Measurements from ENCODE around the gene CHCHD2.

DNA sequence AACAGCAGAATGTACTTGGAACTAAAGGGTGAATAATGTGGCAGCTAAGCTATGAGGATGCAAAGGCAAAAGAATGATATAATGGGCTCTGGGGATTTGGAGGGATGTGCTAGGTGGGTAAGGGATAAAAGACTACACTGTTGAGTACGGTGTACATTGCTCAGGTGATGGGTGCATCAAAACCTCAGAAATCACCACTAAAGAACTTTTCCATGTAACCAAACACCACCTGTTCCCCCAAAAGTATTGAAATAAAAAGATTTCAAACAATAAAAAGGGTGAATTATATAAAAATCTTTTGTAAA is 1.6 kb upstream of the CHCHD2 start:
- TF ChIP-seq, protein P1, sequence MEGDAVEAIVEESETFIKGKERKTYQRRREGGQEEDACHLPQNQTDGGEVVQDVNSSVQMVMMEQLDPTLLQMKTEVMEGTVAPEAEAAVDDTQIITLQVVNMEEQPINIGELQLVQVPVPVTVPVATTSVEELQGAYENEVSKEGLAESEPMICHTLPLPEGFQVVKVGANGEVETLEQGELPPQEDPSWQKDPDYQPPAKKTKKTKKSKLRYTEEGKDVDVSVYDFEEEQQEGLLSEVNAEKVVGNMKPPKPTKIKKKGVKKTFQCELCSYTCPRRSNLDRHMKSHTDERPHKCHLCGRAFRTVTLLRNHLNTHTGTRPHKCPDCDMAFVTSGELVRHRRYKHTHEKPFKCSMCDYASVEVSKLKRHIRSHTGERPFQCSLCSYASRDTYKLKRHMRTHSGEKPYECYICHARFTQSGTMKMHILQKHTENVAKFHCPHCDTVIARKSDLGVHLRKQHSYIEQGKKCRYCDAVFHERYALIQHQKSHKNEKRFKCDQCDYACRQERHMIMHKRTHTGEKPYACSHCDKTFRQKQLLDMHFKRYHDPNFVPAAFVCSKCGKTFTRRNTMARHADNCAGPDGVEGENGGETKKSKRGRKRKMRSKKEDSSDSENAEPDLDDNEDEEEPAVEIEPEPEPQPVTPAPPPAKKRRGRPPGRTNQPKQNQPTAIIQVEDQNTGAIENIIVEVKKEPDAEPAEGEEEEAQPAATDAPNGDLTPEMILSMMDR (conservative IDR thresholded peaks at IDR 0.05 in 1 of 2, IDR thresholded peaks at IDR 0.05 in 1 of 2; ENCODE audit: extremely low read depth in 1 of 2, insufficient read depth in 1 of 2, low read depth in 1 of 2, low read length in 2 of 2), result no peak
- no peak for TF ChIP-seq EZH2 (IDR thresholded peaks at IDR 0.05; ENCODE audit: borderline replicate concordance, low read length)
